HepG2 (cell line): ENCODE results near the gene ALOX15. TPM values are rescaled to one million over a fixed set of nuclear protein-coding genes. Genes with fewer than 3 reads are reported as not detected.

Source experiments
- ATAC-seq: fragments of 200-7000 bp; cut with Tn5 transposase; 3 replicates; pipeline ENCODE4 v1.9.1; 2020; ENCODE audit warnings: mild to moderate bottlenecking, moderate library complexity
- BruUV-seq: library from RNA; stranded (reverse); fragments of 400-500 nt; replicated peaks from 2 replicates; lab custom pipeline; 2021; lab: Mats Ljungman, UMichigan
- CTCF ChIA-PET: fragments of 300-600 bp; formaldehyde crosslinking; extraction: SDS; loops from one replicate; lab custom pipeline; 2021; ENCODE audit warnings: low total read pairs, inconsistent platforms, low intra/inter-chr PET ratio; lab: Yijun Ruan, JAX
- POLR2A ChIA-PET: fragments of 350-600 bp; sonication (Branson Sonifier 250); formaldehyde crosslinking; loops from one replicate; lab custom pipeline; 2020; ENCODE audit warnings: antibody characterized with exemption, inconsistent platforms; lab: Yijun Ruan, JAX
- DNase-seq: peaks from one replicate; pipeline ENCODE4 v3.0.0-alpha.2; 2015; ENCODE audit warnings: low spot score
- FAIRE-seq: peaks from 3 replicates; lab custom pipeline; 2011; peaks lifted over from hg19 to GRCh38; lab: Jason Lieb, UNC
- H2AFZ ChIP-seq: one replicate; pipeline ENCODE4 v1.6.1; 2011; ENCODE audit warnings: low read length, inconsistent platforms
- H3K27ac ChIP-seq: fragments of 300-600 bp; 3 replicates; pipeline ENCODE4 v1.8.0; 2011; ENCODE audit warnings: mixed run types, mild to moderate bottlenecking, mixed read lengths, low read length, inconsistent platforms; ENCODE audit not compliant: insufficient read depth; ENCODE audit errors: extremely low read length
- H3K27me3 ChIP-seq, 2 experiments: fragments of 200-600 bp in 1 of 2; 2 replicates in 1 of 2; 3 replicates in 1 of 2; pipeline versions ENCODE4 v1.6.0 to v1.8.0; 2011; ENCODE audit warnings: low read length in 2 of 2, mild to moderate bottlenecking in 2 of 2, moderate library complexity in 2 of 2, inconsistent platforms in 1 of 2; ENCODE audit not compliant: insufficient read depth in 2 of 2, control insufficient read depth in 1 of 2
- H3K36me3 ChIP-seq, 2 experiments: fragments of 200-600 bp in 1 of 2; replicated peaks in 1 of 2; 2 replicates in 1 of 2; 3 replicates in 1 of 2; pipeline versions ENCODE4 v1.5.1 to v1.8.0; 2011; ENCODE audit warnings: low read length in 2 of 2, inconsistent platforms in 1 of 2; ENCODE audit not compliant: insufficient read depth in 2 of 2, control insufficient read depth in 1 of 2
- H3K4me1 ChIP-seq: 2 replicates; pipeline ENCODE4 v1.5.1; 2012; ENCODE audit warnings: low read length, inconsistent platforms; ENCODE audit not compliant: insufficient read depth
- H3K4me2 ChIP-seq: 2 replicates; pipeline ENCODE4 v1.6.0; 2011; ENCODE audit warnings: low read depth, low read length, inconsistent platforms
- H3K4me3 ChIP-seq, 3 experiments: fragments of 200-600 bp in 1 of 3; sonication (generic), shearing (Covaris generic) in 1 of 3; replicated peaks in 1 of 3; 2 replicates each; pipeline ENCODE4 v1.5.1; 2011 to 2016; ENCODE audit warnings: low read length in 3 of 3, inconsistent platforms in 2 of 3, low read depth in 2 of 3, mild to moderate bottlenecking in 2 of 3, control low read depth in 1 of 3, mixed read lengths in 1 of 3; ENCODE audit not compliant: insufficient read depth in 1 of 3
- H3K79me2 ChIP-seq: one replicate; pipeline ENCODE4 v1.6.1; 2011; ENCODE audit warnings: low read length, inconsistent platforms; ENCODE audit not compliant: insufficient read depth
- H3K9ac ChIP-seq: 2 replicates; pipeline ENCODE4 v1.6.0; 2011; ENCODE audit warnings: mild to moderate bottlenecking, low read depth, low read length, inconsistent platforms; ENCODE audit not compliant: insufficient read depth
- H3K9me3 ChIP-seq: 2 replicates; pipeline ENCODE4 v1.5.1; 2012; ENCODE audit warnings: mild to moderate bottlenecking, low read length
- H4K20me1 ChIP-seq: 2 replicates; pipeline ENCODE4 v1.6.0; 2011; ENCODE audit warnings: inconsistent platforms, mild to moderate bottlenecking, low read length, moderate library complexity; ENCODE audit not compliant: insufficient read depth
- CTCF ChIP-seq: sonication (generic); formaldehyde crosslinking; IDR thresholded peaks from 2 replicates; pipeline ENCODE4 v1.5.0; 2020; ENCODE audit warnings: mild to moderate bottlenecking, missing genetic modification reagents, moderate library complexity
- NAIF1 ChIP-seq: sonication (generic); formaldehyde crosslinking; IDR thresholded peaks from 2 replicates; pipeline ENCODE4 v1.5.0; 2020; ENCODE audit warnings: mild to moderate bottlenecking, missing genetic modification reagents, borderline replicate concordance
- TSC22D2 ChIP-seq: sonication (generic); formaldehyde crosslinking; IDR thresholded peaks from 2 replicates; pipeline ENCODE4 v1.5.1; 2020; ENCODE audit warnings: missing genetic modification reagents, mild to moderate bottlenecking, borderline replicate concordance
- XRCC5 ChIP-seq: fragments of 200-400 bp; formaldehyde crosslinking; optimal IDR thresholded peaks from 2 replicates; pipeline ENCODE3; 2017; ENCODE audit warnings: mild to moderate bottlenecking, low read length
- WGBS: methylation state at CpG from one replicate; pipeline ENCODE4 v1.1.6; 2017; ENCODE audit warnings: low lambda C conversion rate; 5-methylcytosine and 5-hydroxymethylcytosine counted together
- in situ Hi-C: cut with HindIII; loops from 2 replicates; pipeline ENCODE4 v1.10.0; 2017; ENCODE audit warnings: low pct_unique_long_range_greater_than_20kb; ENCODE audit not compliant: extremely low pct_ligation_motif_present
- intact Hi-C: fragments of 100-400 bp; cut with micrococcal nuclease; formaldehyde crosslinking; loops from one replicate; pipeline ENCODE4 v1.10.0; 2022; ENCODE audit not compliant: unreplicated experiment
- polyA plus RNA-seq, 8 experiments: library from polyadenylated mRNA; depleted of rRNA in 3 of 8; stranded (reverse) in 7 of 8; unstranded in 1 of 8; fragments of >200 nt; fragmentation: Illumina TruSeq in 4 of 8; extraction: Trizol in 4 of 8; gene quantifications; 2 replicates each; pipeline versions ENCODE4 v1.2.1 to v1.2.3, GENCODE V29; 2011 to 2016; ENCODE audit warnings: low read depth in 4 of 8, missing spikeins in 1 of 8, mixed read lengths in 1 of 8; ENCODE audit not compliant: insufficient read depth in 1 of 8
- total RNA-seq, 5 experiments: library from RNA; depleted of rRNA; stranded (reverse); fragments of >200 nt; fragmentation: Illumina TruSeq; extraction: Trizol; gene quantifications; 2 replicates each; pipeline ENCODE4 v1.2.3, GENCODE V29; 2016; ENCODE audit warnings: low read depth in 1 of 5
- TF ChIP-seq, protein P1 (sequence below): sonication (generic); formaldehyde crosslinking; IDR thresholded peaks from 2 replicates; pipeline ENCODE4 v1.4.0; 2020; ENCODE audit warnings: missing genetic modification reagents
- TF ChIP-seq, protein P2 (sequence below): sonication (generic); formaldehyde crosslinking; IDR thresholded peaks from 2 replicates; pipeline ENCODE4 v1.5.1; 2020; ENCODE audit warnings: mild to moderate bottlenecking, missing genetic modification reagents, moderate library complexity

Gene ALOX15
- total and polyA plus RNA-seq, 2 of the 13 experiments (the other 11 are each of a cell fraction or from before 2014, with no cell fraction given): 0.04 TPM; not detected in 1

- no peak for TF ChIP-seq XRCC5
Observed at GRCh38 chr17:4594406-4594805, 47.1 kb downstream of the ALOX15 start (continued).

- H3K9me3 ChIP-seq: no peaks in the 10 kb centered on the region
- ChIA-PET CTCF (no interaction called here), POLR2A (no interaction called here)
- no peak overlapping the region for H3K4me2 ChIP-seq
- H3K4me3 ChIP-seq: no peak overlapping the region
- in situ Hi-C loops (no loop called here), intact Hi-C loops (no loop called here)
- no peak for DNase-seq
- H3K4me1 ChIP-seq: peaks cover 11% of the 10 kb centered on the region
- no peak overlapping the region for H2AFZ ChIP-seq
- no peak for FAIRE-seq
- H4K20me1 ChIP-seq: no peaks in the 10 kb centered on the region
- no peaks in the 10 kb centered on the region for H3K79me2 ChIP-seq
- H3K36me3 ChIP-seq: no peaks in the 10 kb centered on the region
- no TSS peak for BruUV-seq
- ATAC-seq: peak; percentile 13; the same call in 2 of the 3 replicates
- H3K9ac ChIP-seq: no peak overlapping the region
- WGBS: 48% methylated on average over 4 of the region's 14 CpGs
- TF ChIP-seq CTCF (CRISPR knock-in tag) (0 out of 2 replicates have a peak, but pooled peaks have one; percentile 18), NAIF1 (CRISPR knock-in tag) (no peak), TSC22D2 (CRISPR knock-in tag) (no peak)
- TF ChIP-seq, protein P1, sequence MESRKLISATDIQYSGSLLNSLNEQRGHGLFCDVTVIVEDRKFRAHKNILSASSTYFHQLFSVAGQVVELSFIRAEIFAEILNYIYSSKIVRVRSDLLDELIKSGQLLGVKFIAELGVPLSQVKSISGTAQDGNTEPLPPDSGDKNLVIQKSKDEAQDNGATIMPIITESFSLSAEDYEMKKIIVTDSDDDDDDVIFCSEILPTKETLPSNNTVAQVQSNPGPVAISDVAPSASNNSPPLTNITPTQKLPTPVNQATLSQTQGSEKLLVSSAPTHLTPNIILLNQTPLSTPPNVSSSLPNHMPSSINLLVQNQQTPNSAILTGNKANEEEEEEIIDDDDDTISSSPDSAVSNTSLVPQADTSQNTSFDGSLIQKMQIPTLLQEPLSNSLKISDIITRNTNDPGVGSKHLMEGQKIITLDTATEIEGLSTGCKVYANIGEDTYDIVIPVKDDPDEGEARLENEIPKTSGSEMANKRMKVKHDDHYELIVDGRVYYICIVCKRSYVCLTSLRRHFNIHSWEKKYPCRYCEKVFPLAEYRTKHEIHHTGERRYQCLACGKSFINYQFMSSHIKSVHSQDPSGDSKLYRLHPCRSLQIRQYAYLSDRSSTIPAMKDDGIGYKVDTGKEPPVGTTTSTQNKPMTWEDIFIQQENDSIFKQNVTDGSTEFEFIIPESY (CRISPR knock-in tag): peak; percentile 60; the same call in 1 of the 2 replicates
- TF ChIP-seq, protein P2, sequence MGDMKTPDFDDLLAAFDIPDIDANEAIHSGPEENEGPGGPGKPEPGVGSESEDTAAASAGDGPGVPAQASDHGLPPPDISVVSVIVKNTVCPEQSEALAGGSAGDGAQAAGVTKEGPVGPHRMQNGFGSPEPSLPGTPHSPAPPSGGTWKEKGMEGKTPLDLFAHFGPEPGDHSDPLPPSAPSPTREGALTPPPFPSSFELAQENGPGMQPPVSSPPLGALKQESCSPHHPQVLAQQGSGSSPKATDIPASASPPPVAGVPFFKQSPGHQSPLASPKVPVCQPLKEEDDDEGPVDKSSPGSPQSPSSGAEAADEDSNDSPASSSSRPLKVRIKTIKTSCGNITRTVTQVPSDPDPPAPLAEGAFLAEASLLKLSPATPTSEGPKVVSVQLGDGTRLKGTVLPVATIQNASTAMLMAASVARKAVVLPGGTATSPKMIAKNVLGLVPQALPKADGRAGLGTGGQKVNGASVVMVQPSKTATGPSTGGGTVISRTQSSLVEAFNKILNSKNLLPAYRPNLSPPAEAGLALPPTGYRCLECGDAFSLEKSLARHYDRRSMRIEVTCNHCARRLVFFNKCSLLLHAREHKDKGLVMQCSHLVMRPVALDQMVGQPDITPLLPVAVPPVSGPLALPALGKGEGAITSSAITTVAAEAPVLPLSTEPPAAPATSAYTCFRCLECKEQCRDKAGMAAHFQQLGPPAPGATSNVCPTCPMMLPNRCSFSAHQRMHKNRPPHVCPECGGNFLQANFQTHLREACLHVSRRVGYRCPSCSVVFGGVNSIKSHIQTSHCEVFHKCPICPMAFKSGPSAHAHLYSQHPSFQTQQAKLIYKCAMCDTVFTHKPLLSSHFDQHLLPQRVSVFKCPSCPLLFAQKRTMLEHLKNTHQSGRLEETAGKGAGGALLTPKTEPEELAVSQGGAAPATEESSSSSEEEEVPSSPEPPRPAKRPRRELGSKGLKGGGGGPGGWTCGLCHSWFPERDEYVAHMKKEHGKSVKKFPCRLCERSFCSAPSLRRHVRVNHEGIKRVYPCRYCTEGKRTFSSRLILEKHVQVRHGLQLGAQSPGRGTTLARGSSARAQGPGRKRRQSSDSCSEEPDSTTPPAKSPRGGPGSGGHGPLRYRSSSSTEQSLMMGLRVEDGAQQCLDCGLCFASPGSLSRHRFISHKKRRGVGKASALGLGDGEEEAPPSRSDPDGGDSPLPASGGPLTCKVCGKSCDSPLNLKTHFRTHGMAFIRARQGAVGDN (CRISPR knock-in tag): peak; percentile 8; the same call in 1 of the 2 replicates
- peaks cover 0 to 2% of the 10 kb centered on the region in 2 experiments; a peak in 1 of 5 replicates for H3K27me3 ChIP-seq
- H3K27ac ChIP-seq: no peak overlapping the region
Observed at GRCh38 chr17:4593021-4593421, 48.5 kb downstream of the ALOX15 start.
